Thymus (tissue), 11 donors: Measurements from ENCODE around the gene SLC28A1. TPM values are rescaled to one million over a fixed set of nuclear protein-coding genes. Genes with fewer than 3 reads are reported as not detected.

Experiments used
- DNase-seq, 9 donors: peaks; one replicate each; pipeline ENCODE4 v3.0.0-alpha.2; 2013; ENCODE audit warnings: low spot score in 9 of 9, low read depth in 6 of 9, missing footprints in 1 of 9
- H3K27ac ChIP-seq, 2 donors: one replicate each; pipeline ENCODE4 v1.5.1; 2013; ENCODE audit warnings: control low read depth in 1 of 2, low read depth in 1 of 2, low read length in 1 of 2, mild to moderate bottlenecking in 1 of 2, moderate library complexity in 1 of 2
- H3K27me3 ChIP-seq, 2 donors: one replicate each; pipeline ENCODE4 v1.5.1; 2013; ENCODE audit warnings: low read length in 1 of 2; ENCODE audit not compliant: control insufficient read depth in 2 of 2, insufficient read depth in 1 of 2
- H3K36me3 ChIP-seq, 2 donors: one replicate each; pipeline ENCODE4 v1.5.1; 2013; ENCODE audit warnings: low read length in 1 of 2, mild to moderate bottlenecking in 1 of 2, moderate library complexity in 1 of 2; ENCODE audit not compliant: control insufficient read depth in 2 of 2, insufficient read depth in 2 of 2
- H3K4me1 ChIP-seq, 2 donors: one replicate each; pipeline ENCODE4 v1.5.1; 2013; ENCODE audit warnings: low read length in 2 of 2; ENCODE audit not compliant: control insufficient read depth in 2 of 2, insufficient read depth in 2 of 2
- H3K4me3 ChIP-seq, 2 donors: one replicate each; pipeline ENCODE4 v1.5.1; 2013; ENCODE audit warnings: low read length in 2 of 2, control low read depth in 1 of 2, mild to moderate bottlenecking in 1 of 2
- H3K9me3 ChIP-seq, 2 donors: one replicate each; pipeline ENCODE4 v1.5.1; 2013; ENCODE audit warnings: low read length in 1 of 2, mild to moderate bottlenecking in 1 of 2; ENCODE audit not compliant: control insufficient read depth in 2 of 2, insufficient read depth in 1 of 2
- WGBS: extraction: QIAGEN DNeasy Blood & Tissue Kit; methylation state at CpG from one replicate; pipeline ENCODE4 v1.1.7; 2013; 5-methylcytosine and 5-hydroxymethylcytosine counted together
- polyA plus RNA-seq: library from polyadenylated mRNA; stranded (reverse); fragments of 200-250 nt; gene quantifications from one replicate; pipeline ENCODE4 v1.2.3, GENCODE V29; 2013
- total RNA-seq: library from RNA; stranded (reverse); fragments of 120-200 nt; gene quantifications from one replicate; pipeline ENCODE4 v1.2.4, GENCODE V29; 2013
- donor health status: healthy.

SLC28A1 gene
- total and polyA plus RNA-seq, 2 donors = 0.05 to 0.18 TPM

GRCh38 chr15:84956199-84956598 is 71.7 kb downstream of the SLC28A1 start:
- no peak overlapping the region for H3K27ac ChIP-seq
- H3K27me3 ChIP-seq = peaks cover 0 to 4% of the 10 kb centered on the region in 2 donors
- no peaks in the 10 kb centered on the region for H3K9me3 ChIP-seq
- 92% methylated on average over 2 of the region's 2 CpGs for WGBS
- H3K4me1 ChIP-seq = peaks cover 2 to 12% of the 10 kb centered on the region in 2 donors
- no peak for DNase-seq
- no peak overlapping the region for H3K4me3 ChIP-seq
- H3K36me3 ChIP-seq = no peaks in the 10 kb centered on the region

GRCh38 chr15:84960391-84961113 is 76.1 kb downstream of the SLC28A1 start:
- Histone ChIP-seq H3K4me1 (peaks cover 2 to 10% of the 10 kb centered on the region in 2 donors), H3K36me3 (no peaks in the 10 kb centered on the region), H3K4me3 (no peak overlapping the region), H3K9me3 (peaks cover 0 to 7% of the 10 kb centered on the region in 2 donors), H3K27me3 (peaks cover 0 to 4% of the 10 kb centered on the region in 2 donors), H3K27ac (no peak overlapping the region)
- peak in 1 of 9 donors; percentile 30 for DNase-seq
- WGBS = 95% methylated on average over 13 of the region's 13 CpGs

GRCh38 chr15:84961114-84961452 is 76.6 kb downstream of the SLC28A1 start:
- WGBS = 98% methylated on average over 3 of the region's 3 CpGs
- Histone ChIP-seq H3K36me3 (no peaks in the 10 kb centered on the region), H3K4me1 (peaks cover 2 to 8% of the 10 kb centered on the region in 2 donors), H3K27me3 (peaks cover 0 to 3% of the 10 kb centered on the region in 2 donors), H3K27ac (no peak overlapping the region), H3K4me3 (no peak overlapping the region), H3K9me3 (peaks cover 0 to 7% of the 10 kb centered on the region in 2 donors)
- DNase-seq = no peak

- no peak for DNase-seq
- Histone ChIP-seq H3K27me3 (peaks cover 0 to 3% of the 10 kb centered on the region in 2 donors), H3K27ac (no peak overlapping the region), H3K36me3 (no peaks in the 10 kb centered on the region), H3K4me3 (no peak overlapping the region), H3K4me1 (peaks cover 2 to 8% of the 10 kb centered on the region in 2 donors), H3K9me3 (peaks cover 0 to 7% of the 10 kb centered on the region in 2 donors)
- 95% methylated on average over 3 of the region's 3 CpGs for WGBS
Observed at GRCh38 chr15:84961707-84962106, 77.2 kb downstream of the SLC28A1 start.

- no peak for DNase-seq
- Histone ChIP-seq H3K4me3 (no peak overlapping the region), H3K27me3 (peaks cover 0 to 3% of the 10 kb centered on the region in 2 donors), H3K4me1 (peaks cover 2 to 8% of the 10 kb centered on the region in 2 donors), H3K27ac (no peak overlapping the region), H3K36me3 (no peaks in the 10 kb centered on the region), H3K9me3 (peaks cover 0 to 7% of the 10 kb centered on the region in 2 donors)
- WGBS = 93% methylated on average over 3 of the region's 3 CpGs
Observed at GRCh38 chr15:84962955-84963354, 78.5 kb downstream of the SLC28A1 start.

- H3K4me3 ChIP-seq = no peak overlapping the region
- 76% methylated on average over 3 of the region's 3 CpGs for WGBS
- H3K4me1 ChIP-seq = no peaks in the 10 kb centered on the region
- H3K27me3 ChIP-seq = peaks cover 0 to 3% of the 10 kb centered on the region in 2 donors
- peaks cover 0 to 10% of the 10 kb centered on the region in 2 donors for H3K9me3 ChIP-seq
- no peaks in the 10 kb centered on the region for H3K36me3 ChIP-seq
- no peak for DNase-seq
- H3K27ac ChIP-seq = no peak overlapping the region
Observed at GRCh38 chr15:84967380-84967779, 82.9 kb downstream of the SLC28A1 start.

- H3K4me1 ChIP-seq = no peaks in the 10 kb centered on the region
- H3K27ac ChIP-seq = no peak overlapping the region
- no peak for DNase-seq
- H3K36me3 ChIP-seq = no peaks in the 10 kb centered on the region
- H3K27me3 ChIP-seq = peaks cover 0 to 3% of the 10 kb centered on the region in 2 donors
- WGBS = 95% methylated on average over 3 of the region's 3 CpGs
- H3K4me3 ChIP-seq = no peak overlapping the region
- peaks cover 0 to 10% of the 10 kb centered on the region in 2 donors for H3K9me3 ChIP-seq
Observed at GRCh38 chr15:84968301-84968700, 83.8 kb downstream of the SLC28A1 start.

- Histone ChIP-seq H3K27me3 (peaks cover 0 to 3% of the 10 kb centered on the region in 2 donors), H3K4me1 (peaks cover 0 to 2% of the 10 kb centered on the region in 2 donors), H3K4me3 (no peak overlapping the region), H3K27ac (no peak overlapping the region), H3K9me3 (peaks cover 0 to 10% of the 10 kb centered on the region in 2 donors), H3K36me3 (no peaks in the 10 kb centered on the region)
- DNase-seq = no peak
- WGBS = 77% methylated on average over 6 of the region's 6 CpGs
Observed at GRCh38 chr15:84969257-84969656, 84.8 kb downstream of the SLC28A1 start.

GRCh38 chr15:84970843-84971242 is 86.4 kb downstream of the SLC28A1 start:
- H3K27me3 ChIP-seq = no peaks in the 10 kb centered on the region
- DNase-seq = no peak
- WGBS = 90% methylated on average over 3 of the region's 3 CpGs

More at GRCh38 chr15:84970843-84971242, 86.4 kb downstream of the SLC28A1 start:
- Histone ChIP-seq H3K27ac (no peak overlapping the region), H3K4me3 (no peak overlapping the region), H3K36me3 (no peaks in the 10 kb centered on the region), H3K9me3 (peaks cover 0 to 3% of the 10 kb centered on the region in 2 donors), H3K4me1 (peaks cover 6 to 16% of the 10 kb centered on the region in 2 donors)
